B cell (primary cell): ENCODE data around the gene DAPP1.

Source experiments
- CTCF ChIP-seq: fragments of 200-600 bp; IDR thresholded peaks from one replicate; pipeline ENCODE4 v1.8.0; 2022; ENCODE audit warnings: antibody characterized with exemption, mild to moderate bottlenecking
- EZH2 ChIP-seq: IDR thresholded peaks from 2 replicates; pipeline ENCODE4 v1.6.1; 2012; ENCODE audit warnings: borderline replicate concordance, low read depth, mild to moderate bottlenecking, moderate library complexity, low read length; ENCODE audit not compliant: insufficient read depth, poor library complexity, severe bottlenecking

- no peak for TF ChIP-seq CTCF
- no peak for TF ChIP-seq EZH2
Measured at GRCh38 chr4:99878604-99879003, 62.0 kb downstream of the DAPP1 start.
